Measurements from ENCODE around the gene PRSS36.
"Not testable (repeated sequence)": the region's sequence is repeated elsewhere in the genome, so short reads cannot be mapped to it uniquely, and the experiment has no call there.

PRSS36 gene

DNA sequence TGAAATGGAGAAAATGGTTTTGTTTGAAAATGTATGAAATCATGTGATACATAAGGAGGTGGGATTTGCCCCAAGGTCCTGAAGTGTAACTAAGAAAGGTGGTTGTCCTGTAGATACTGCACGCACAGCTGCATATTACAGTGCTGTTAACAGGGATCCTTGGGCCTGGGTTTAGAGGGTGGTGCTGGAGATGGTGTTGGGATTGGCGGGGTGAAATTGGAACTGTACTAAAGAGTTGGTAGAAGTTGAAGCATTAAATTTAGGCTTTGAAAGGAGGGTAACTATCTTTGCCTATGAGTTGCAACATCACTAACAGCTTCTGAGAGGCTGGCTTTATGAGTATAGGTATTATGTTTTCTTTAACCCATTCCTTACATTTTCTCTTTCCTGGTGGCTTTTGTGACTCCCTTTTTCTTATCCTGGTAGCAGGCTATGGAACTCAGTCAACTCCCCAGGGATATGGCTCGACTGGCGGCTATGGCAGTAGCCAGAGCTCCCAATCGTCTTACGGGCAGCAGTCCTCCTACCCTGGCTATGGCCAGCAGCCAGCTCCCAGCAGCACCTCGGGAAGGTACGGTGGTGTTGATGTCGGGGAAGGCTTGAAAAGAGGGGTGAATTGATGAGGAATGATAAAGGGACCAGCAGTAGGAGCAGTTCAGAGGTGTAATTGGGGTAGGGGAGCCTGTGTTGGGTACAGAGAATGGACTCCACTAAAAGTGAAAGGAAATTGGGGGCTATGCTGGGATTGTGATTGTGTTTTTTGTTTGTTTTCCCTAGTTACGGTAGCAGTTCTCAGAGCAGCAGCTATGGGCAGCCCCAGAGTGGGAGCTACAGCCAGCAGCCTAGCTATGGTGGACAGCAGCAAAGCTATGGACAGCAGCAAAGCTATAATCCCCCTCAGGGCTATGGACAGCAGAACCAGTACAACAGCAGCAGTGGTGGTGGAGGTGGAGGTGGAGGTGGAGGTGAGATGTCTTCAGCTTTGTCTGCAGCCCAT, 33.9 kb upstream of the PRSS36 start:
- DNase-seq = no peak

DNA sequence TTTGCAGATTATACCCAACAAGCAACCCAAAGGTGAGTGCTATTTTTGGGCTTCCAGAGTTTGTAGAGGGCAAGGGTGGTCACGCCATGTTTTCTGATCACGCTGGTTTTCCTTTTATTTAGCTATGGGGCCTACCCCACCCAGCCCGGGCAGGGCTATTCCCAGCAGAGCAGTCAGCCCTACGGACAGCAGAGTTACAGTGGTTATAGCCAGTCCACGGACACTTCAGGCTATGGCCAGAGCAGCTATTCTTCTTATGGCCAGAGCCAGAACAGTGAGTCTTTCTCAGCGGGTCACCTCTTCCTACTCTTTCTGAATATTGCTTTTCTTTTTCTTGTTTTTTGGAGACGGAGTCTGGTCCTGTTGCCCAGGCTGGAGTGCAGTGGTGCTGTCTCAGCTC, 32.5 kb upstream of the PRSS36 start:
- DNase-seq = no peak

DNA sequence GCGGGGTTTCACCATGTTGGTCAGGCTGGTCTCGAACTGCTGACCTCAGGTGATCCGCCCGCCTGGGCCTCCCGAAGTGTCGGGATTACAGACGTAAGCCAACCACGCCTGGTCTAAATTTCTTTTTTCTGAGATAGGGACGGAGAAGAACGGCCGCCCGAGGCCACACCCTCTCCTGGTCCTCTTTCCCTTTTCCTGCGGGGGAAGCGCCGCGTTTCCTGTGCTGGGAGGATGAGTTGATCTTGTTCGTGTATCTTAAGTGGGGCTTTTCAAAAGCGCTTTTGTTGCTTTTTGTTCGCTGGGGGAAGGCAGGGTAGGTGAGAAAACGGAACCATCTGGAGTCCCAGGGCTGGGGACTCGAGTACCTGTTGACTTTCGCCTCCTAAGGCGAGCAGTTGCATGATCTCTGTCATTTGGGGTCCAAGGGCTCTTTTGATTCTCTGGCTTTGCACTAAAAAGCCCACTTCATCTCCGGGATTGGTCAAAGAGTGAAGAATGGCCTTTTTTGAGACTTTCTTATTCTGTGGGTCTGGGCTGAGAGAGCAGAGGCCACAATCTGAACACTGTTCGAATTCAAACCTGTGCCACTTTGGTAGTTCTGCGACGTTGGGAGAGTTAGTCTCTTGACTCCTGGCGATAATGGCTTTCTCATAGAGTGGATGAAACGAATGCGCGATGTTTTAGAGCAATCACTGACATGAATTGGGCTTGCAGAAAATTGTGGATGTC, 31.4 kb upstream of the PRSS36 start:
- DNase-seq = peak; percentile 17

DNA sequence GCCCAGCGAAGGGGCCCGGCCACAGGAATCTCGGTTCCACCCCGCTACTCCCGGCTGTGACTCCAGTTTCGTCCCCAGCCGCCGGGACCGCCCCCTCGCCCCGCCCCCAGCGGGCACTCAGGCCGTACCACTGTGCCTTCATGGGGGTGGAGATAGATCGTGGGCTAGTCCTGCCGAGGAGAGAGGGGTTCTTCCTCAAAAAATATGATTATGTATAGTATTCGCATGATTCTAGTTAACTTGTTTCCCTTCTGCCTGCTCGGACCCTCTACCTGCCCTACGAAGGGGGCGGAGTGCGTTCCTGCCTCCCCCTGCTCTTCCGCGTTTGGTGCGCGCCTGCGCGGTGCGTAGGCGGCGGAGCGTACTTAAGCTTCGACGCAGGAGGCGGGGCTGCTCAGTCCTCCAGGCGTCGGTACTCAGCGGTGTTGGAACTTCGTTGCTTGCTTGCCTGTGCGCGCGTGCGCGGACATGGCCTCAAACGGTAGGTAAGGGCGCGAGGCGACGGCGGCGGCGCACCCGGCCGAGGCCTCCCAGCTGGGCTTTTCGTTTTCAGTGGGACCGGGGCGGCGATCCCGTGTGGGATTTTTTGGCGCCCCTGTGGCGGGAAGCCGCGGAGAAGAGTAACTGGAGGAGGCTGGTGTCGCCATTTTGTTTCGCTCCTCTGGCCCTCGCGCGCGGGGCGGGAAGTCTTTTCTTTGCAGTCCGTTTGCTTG, 30.0 kb upstream of the PRSS36 start, which contains the start of gene FUS:
Gene FUS, plus strand, starts transcription at position 393 of the 713 bp plus-strand sequence. Its CDS starts 76 bp downstream, at position 469.
- peak; percentile 86 for DNase-seq

DNA sequence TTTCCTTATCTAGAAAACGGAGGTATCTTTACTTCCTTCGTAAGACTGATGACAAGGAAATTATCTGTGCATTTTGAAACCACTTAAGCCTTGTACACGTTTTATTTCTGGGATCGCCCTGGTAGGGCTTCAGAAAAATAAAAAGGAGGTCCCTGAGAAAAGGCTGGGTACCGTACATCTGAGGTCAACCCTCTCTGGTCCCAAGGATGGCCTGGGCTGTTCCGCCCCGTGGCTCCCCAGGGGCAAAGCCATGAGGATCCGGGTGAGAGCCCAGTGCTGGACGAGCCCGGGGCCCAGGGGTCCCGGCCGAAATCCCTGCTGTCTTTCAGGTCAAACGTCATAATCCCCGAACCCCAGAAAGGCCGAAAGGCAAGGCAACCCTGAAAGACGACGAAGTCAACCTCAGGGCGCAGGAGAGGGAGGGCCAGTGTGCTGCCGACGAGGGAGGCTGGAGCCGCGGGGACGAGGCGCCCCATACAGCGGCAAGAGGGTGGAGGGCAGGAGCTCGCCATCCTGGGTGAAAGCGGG, 29.4 kb upstream of the PRSS36 start:
- DNase-seq = no peak

GRCh38 chr16:31177136-31177535, 27.3 kb upstream of the PRSS36 start:
- DNase-seq = no peak

GRCh38 chr16:31170048-31170447, 20.2 kb upstream of the PRSS36 start:
- DNase-seq = not testable (repeated sequence)

DNA sequence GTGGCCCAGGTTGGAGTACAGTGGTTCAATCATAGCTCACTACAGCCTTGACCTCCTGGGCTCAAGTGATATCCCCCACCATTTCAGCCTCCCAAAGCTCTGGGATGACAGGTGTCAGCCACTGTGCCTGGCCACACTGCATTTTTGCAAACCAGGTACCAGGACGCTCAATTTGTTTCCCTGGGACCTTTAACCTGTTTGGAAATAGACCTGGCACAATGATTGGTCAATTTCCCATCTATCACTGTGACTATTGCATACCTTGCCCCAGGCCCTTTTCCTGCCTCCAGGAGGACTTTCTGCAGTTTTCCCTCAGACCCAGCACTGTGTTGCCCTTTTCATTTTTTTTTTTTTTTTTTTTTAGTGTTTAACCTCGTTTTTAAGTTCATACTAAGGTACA, 19.0 kb upstream of the PRSS36 start:
- DNase-seq = no peak

DNA sequence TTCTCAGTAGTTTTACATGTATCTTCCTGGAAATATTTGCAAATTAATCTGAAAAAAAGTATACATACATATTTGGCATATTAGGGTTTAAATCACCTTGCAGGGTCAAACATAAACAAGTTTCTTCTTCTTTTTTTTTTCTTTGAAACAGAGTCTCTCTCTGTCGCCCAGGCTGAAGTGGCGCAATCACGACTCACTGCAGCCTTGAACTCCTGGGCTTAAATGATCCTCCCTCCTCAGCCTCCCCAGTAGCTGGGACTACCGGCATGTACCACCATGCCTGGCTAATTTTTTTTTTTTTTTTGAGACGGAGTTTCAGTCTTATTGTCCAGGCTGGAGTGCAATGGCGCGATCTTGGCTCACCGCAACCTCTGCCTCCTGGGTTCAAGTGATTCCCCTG, 17.4 kb upstream of the PRSS36 start:
- no peak for DNase-seq

DNA sequence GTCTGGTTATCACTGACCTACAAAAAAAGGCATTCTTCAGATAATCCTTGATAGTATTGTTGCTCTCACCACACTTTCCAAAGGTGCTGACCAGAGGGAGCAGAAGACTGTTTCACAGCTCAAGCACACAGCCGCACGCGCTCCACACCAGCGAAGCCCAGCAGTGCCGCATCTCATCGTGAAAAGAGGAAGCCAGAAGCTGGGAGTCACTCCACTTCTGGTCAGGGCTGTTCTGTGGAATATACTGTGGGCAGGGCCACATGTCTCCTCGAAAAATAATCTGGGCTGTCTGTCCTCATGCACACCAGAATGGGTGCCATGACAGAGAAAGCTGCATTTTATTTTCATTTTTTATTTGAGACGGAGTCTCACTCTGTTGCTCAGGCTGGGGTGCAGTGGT, 7.3 kb upstream of the PRSS36 start:
- DNase-seq = no peak

GRCh38 chr16:31150976-31151375, 1.1 kb upstream of the PRSS36 start:
- not testable (repeated sequence) for DNase-seq

GRCh38 chr16:31149332-31149731, 534 bp downstream of the PRSS36 start:
- DNase-seq = no peak

DNA sequence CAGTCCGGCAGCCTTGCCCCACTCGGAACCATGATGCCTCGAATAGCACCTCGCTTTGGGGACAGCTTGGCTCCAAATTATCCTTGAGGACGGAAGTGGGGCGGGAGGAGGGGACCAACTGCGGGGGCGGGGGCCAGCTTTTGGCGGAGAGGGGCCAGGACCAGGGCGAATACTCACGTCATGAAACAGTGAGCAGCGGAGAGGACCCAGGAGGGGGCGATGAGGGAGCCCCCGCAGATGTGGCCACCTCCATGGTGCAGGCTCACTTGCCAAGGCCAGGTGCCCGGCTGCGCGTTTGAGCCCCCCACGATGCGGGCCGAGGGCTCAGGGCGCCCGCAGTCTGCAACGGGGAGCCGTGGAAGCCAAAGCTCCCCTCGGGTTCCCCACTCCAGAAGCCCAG, 970 bp downstream of the PRSS36 start:
- no peak for DNase-seq

DNA sequence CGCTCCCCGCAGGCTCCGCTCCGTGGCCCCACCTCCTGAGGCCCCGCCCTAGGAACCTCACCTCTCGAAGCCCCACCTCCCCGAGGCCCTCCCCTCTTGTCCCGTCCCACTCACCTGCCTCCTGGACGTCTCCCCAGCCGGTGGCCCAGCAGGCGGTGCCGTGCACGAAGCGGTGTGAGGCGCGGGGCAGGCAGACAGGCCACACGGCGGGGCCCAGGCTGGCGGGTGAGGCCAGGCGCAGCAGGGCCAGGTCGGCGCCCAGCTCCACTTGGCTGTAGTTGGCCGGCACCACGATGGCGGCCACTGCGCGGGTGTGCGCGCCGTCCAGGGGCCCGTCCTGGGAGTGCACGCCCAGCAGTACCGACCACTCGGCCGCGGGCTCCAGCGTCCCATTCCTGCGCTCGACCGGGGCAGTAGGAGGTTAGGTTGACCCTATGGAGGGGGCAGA, 1.6 kb downstream of the PRSS36 start:
- DNase-seq = no peak

DNA sequence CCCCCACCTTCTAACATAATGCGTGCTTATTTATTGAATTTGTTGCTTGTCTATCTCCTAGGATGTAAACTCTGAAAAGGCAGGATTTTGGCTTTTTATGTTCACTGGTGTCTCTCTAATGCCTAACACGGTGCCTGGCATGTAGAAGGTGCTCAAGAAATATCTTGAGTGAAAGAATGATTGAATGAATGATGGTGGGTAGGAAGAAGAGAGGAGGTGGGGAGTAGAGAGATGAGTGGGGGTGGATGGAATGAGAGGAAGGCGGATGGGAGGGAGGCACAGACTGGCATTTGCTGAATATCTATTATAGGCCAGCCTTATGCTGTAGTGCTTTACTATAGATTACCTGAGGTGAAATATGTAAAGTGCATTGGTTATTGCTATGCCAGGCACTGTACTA, 2.3 kb downstream of the PRSS36 start:
- DNase-seq = no peak

DNA sequence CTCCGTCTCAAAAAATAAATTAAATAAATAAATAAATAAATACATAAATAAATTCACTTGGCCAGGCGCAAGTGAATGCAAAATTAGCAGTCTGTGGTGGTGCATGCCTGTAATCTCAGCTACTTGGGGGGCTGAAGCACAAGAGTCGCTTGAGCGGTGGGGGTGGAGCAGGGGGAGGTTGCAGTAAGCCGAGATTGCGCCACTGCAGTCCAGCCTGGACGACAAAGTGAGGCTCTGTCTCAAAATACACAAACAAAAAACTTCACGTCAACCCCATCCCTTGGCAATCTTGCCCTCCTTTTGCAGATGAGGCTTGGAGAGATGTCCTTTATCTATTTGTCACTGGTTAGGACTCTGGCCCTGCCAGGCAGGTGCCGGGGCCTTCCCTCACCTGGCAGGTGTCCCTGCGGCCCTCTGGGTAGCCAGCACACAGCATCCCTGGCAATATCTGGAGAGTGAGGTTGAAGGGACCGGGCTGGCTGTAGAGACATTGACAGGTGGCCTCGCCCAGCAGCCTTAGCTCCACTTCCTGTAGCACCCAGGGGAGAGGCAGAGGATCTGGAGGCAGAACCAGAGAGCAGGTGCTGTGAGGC, 4.4 kb downstream of the PRSS36 start:
- no peak for DNase-seq

- DNase-seq = not testable (repeated sequence)
Observed at GRCh38 chr16:31144418-31144817, 5.4 kb downstream of the PRSS36 start.

DNA sequence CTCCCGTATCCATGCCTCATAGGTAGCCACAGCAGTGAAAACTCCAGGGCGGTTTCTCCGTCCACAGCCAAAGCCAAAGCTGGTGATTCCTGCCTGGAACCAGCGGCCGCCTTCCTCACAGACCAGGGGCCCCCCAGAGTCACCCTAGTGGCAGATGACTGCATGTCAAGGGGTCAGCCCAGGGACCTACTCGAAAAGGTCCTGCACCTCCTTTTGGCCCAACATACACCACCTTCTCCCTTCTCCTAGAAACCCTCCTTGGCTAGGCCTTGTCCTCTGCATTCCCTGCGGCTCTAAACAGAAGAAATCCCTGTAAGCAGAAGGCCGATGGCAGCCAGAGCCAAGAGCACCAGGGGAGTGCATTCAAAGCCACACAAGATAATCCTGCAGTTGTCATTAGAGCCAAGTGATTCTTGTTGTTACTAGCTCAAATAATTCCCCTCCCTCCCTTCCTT, 6.1 kb downstream of the PRSS36 start:
- DNase-seq = no peak

GRCh38 chr16:31143011-31143693, 6.7 kb downstream of the PRSS36 start:
- no peak for DNase-seq

GRCh38 chr16:31142109-31143010, 7.5 kb downstream of the PRSS36 start:
- DNase-seq = peak; percentile 94
